Heart left ventricle (tissue), 13 donors: ENCODE data around the gene SP140.

ENCODE experiments used
- POLR2A ChIP-seq, 2 donors: fragments of 450-650 bp; IDR thresholded peaks; one replicate each; pipeline ENCODE4 v1.6.1; 2017; ENCODE audit warnings: antibody characterized with exemption in 2 of 2, mild to moderate bottlenecking in 2 of 2, moderate library complexity in 2 of 2
- TF ChIP-seq, protein P1 (sequence below), 12 donors: fragments of 200-600 bp; sonication (generic) in 4 of 12; IDR thresholded peaks; one replicate each; pipeline versions ENCODE4 v1.5.0 to v1.8.0; 2018 to 2022; ENCODE audit warnings: antibody characterized with exemption in 12 of 12, mild to moderate bottlenecking in 5 of 12
- donor health status: ischemic (EF 13 %, LVEDD 7.1; RV severe dilation, severe dysfunction).
- donor health status: DM: no; HTN: yes; CAD: no.
- donor health status: DM: no; HTN: no; CAD: no.
- donor health status: ischemic (EF 25% LVEDD 6.9; RV normal size, moderate dysfunction).
- donor health status: ischemic (EF 25% LVEDD 5.7; RV mildly dilated, moderate dysfunction).
- donor health status: ischemic (EF 35%, LVEDD 5.7; RV mildly dilated, moderate dysfunction).
- donor health status: nonischemic (EF 11% LVEDD 7.7; RV severe dilation, severe dysfunction).
- donor health status: DM: yes; HTN: yes; CAD: no.
- donor health status: PGD.
- donor health status: ischemic (EF 29% LVEDD 5.4; RV normal size, mild dysfunction).
- donor health status: nonischemic (EF 23%, LVEDD 6.1; RV moderate dilation, normal function).

DNA sequence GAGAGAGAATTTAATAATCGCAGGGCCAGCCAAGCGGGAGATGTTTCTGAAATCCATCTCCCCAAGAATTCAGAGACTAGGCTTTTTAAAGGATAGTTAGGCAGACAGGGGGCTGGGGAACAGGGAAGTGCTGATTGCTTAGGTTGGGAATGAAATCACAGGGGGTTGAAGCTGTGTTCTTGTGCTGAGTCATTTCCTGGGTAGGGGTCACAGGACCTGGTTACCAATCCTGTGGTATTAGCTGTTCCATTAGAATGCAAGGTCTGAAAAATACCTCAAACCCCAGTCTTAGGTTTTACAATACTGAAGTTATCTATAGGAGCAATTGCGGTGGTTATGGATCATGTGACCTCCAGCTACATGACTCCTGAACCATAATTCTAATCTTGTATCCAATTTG lies 4.6 kb downstream of the SP140 start:
- TF ChIP-seq, protein P1, sequence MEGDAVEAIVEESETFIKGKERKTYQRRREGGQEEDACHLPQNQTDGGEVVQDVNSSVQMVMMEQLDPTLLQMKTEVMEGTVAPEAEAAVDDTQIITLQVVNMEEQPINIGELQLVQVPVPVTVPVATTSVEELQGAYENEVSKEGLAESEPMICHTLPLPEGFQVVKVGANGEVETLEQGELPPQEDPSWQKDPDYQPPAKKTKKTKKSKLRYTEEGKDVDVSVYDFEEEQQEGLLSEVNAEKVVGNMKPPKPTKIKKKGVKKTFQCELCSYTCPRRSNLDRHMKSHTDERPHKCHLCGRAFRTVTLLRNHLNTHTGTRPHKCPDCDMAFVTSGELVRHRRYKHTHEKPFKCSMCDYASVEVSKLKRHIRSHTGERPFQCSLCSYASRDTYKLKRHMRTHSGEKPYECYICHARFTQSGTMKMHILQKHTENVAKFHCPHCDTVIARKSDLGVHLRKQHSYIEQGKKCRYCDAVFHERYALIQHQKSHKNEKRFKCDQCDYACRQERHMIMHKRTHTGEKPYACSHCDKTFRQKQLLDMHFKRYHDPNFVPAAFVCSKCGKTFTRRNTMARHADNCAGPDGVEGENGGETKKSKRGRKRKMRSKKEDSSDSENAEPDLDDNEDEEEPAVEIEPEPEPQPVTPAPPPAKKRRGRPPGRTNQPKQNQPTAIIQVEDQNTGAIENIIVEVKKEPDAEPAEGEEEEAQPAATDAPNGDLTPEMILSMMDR (IDR thresholded peaks at IDR 0.05), result no peak
- TF ChIP-seq POLR2A (IDR thresholded peaks at IDR 0.05), result no peak
